Kidney epithelial cell (primary cell): ENCODE measurements around the gene TAGLN2. TPM values are rescaled to one million over a fixed set of nuclear protein-coding genes. Genes with fewer than 3 reads are reported as not detected.

ENCODE experiments used
- DNase-seq: peaks from one replicate; pipeline ENCODE4 v3.0.0-alpha.2; 2010; ENCODE audit warnings: low read depth
- H3K27me3 ChIP-seq: 2 replicates; pipeline ENCODE4 v1.6.0; 2011; ENCODE audit warnings: low read length; ENCODE audit not compliant: control insufficient read depth, insufficient read depth
- H3K36me3 ChIP-seq: 2 replicates; pipeline ENCODE4 v1.5.1; 2011; ENCODE audit warnings: low read length; ENCODE audit not compliant: control insufficient read depth, insufficient read depth
- H3K4me3 ChIP-seq: 2 replicates; pipeline ENCODE4 v1.5.1; 2011; ENCODE audit warnings: low read depth, mild to moderate bottlenecking, control low read depth, low read length
- CTCF ChIP-seq: IDR thresholded peaks from 2 replicates; pipeline ENCODE4 v1.5.1; 2011; ENCODE audit warnings: mild to moderate bottlenecking, moderate library complexity, low read length, control low read depth, inconsistent platforms; ENCODE audit not compliant: insufficient read depth, poor library complexity, severe bottlenecking
- total RNA-seq: library from RNA; depleted of rRNA; stranded (reverse); fragments of >200 nt; gene quantifications from 2 replicates; pipeline ENCODE4 v1.2.3, GENCODE V29; 2015

Gene TAGLN2
- total RNA-seq, 1 donor from 2014 or later = 719 TPM

GRCh38 chr1:159952932-159953331, 27.6 kb upstream of the TAGLN2 start:
- Histone ChIP-seq H3K4me3 (no peak overlapping the region), H3K27me3 (peaks cover 10% of the 10 kb centered on the region), H3K36me3 (no peaks in the 10 kb centered on the region)
- no peak for DNase-seq
- no peak for TF ChIP-seq CTCF

DNA sequence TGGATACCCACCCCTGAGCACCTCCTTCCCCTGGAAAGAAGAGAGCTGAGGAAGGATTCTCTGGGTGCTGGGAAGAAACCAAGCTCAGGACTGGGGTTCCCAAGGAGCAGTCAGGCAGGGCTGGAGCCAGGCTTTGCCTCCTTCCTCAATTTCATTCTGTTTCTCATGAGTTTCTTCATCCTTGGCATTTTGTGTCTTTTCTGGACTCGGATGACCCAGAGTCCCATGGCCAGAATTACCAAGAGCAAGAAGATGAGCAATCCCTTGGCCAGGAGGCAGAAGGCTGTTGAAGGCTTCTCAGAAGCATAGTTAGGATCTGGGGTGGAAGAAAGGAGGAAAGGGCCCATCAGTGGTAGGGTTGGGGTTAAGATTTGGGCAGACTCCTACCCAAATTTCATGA, 26.2 kb upstream of the TAGLN2 start:
- H3K27me3 ChIP-seq = peaks cover 14% of the 10 kb centered on the region
- no peak for DNase-seq
- H3K36me3 ChIP-seq = no peaks in the 10 kb centered on the region
- no peak overlapping the region for H3K4me3 ChIP-seq
- TF ChIP-seq CTCF = no peak

- no peak overlapping the region for H3K4me3 ChIP-seq
- peaks cover 19% of the 10 kb centered on the region for H3K27me3 ChIP-seq
- no peaks in the 10 kb centered on the region for H3K36me3 ChIP-seq
- TF ChIP-seq CTCF = no peak
- no peak for DNase-seq
These were observed 25.7 kb upstream of the TAGLN2 start for GRCh38 chr1:159951016-159951415.

GRCh38 chr1:159949981-159950381, 24.7 kb upstream of the TAGLN2 start:
- no peak overlapping the region for H3K4me3 ChIP-seq
- no peak for TF ChIP-seq CTCF
- DNase-seq = no peak
- H3K36me3 ChIP-seq = no peaks in the 10 kb centered on the region
- H3K27me3 ChIP-seq = peaks cover 26% of the 10 kb centered on the region

- DNase-seq = no peak
- TF ChIP-seq CTCF = no peak
- H3K4me3 ChIP-seq = no peak overlapping the region
- H3K27me3 ChIP-seq = peaks cover 35% of the 10 kb centered on the region
- H3K36me3 ChIP-seq = no peaks in the 10 kb centered on the region
These were observed 23.8 kb upstream of the TAGLN2 start for GRCh38 chr1:159949123-159949522.

- TF ChIP-seq CTCF = no peak
- H3K4me3 ChIP-seq = no peak overlapping the region
- DNase-seq = no peak
- peaks cover 43% of the 10 kb centered on the region for H3K27me3 ChIP-seq
- no peaks in the 10 kb centered on the region for H3K36me3 ChIP-seq
These were observed 22.6 kb upstream of the TAGLN2 start for GRCh38 chr1:159947942-159948341.
